Superior temporal gyrus (tissue), 1 donor: ENCODE measurements around the gene WNT16.
"Not testable (repeated sequence)": the region's sequence is repeated elsewhere in the genome, so short reads cannot be mapped to it uniquely, and the experiment has no call there.

Source experiments
- DNase-seq: peaks from one replicate; pipeline ENCODE4 v3.0.0-alpha.2; 2016; ENCODE audit errors: extremely low spot score

Gene WNT16

DNA sequence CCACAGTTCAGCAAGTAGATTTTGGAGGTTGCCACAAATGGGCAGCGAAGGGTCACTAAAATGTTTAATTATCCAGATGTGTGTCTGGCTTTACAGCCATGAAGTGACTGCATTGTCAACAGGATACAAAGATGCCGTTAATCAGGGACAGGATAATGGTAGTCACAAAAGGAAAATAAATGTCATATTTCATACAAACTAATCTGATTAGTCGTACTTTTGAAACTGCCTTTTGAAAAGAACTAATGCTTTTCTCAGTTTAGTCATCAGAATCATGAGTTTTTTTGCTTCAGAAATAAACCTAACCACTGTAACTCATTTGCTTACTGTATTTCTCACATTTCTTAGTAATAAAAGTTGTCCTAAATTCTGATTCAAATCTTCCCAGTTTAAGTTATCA, 22.2 kb upstream of the WNT16 start:
- DNase-seq: no peak

DNA sequence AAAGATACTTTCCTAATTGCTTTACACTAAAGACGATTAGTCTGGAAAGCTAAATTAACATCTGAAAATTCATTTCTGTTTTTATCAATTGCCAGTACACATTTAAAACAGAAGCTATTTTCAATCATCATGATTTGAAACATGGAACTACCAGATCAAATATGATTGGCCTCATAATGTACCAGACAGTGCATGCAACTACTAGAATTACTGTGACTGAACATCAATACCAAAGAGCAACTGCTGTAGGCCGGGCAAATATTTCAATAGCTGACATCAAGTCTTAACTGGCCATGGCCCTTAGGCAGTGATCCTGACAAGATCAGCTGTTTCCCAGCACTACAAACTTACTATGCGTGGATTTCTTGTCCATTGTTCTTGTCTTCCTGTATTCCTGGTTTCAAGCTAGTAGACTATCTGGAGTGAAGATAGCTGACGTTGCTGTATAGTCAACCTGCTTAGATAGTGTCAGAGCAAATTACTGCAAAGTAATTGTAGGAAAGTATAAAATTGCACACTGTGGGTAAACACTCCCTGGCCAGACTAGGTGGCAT, 21.7 kb upstream of the WNT16 start:
- no peak for DNase-seq

DNA sequence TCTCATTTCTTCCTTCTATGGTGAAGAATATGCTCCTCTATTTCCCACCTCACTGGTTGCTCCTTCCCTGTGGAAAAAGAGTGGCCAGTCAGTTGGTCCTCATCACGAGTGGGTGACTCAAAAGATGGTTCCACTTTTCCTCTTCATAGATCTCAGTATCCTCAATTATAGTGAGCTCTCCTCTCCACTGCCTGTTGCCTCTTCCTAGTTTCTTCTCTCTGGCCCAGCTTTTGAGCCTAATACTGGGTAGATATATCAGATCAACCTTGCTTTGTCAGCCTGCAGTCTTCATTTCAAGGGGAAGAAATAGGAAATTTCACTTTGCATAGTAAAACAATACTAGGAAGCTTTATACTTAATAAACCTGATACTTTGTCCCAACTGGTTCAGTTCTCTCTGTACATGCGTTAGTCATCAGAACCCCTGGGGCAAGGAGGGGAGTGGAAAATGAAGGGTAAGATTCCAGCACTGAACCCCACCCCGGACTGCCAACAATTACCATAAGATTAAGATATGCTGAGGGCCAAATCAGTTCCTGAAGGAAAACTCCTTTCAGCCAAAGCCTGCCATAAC, 15.5 kb upstream of the WNT16 start:
- DNase-seq: no peak

DNA sequence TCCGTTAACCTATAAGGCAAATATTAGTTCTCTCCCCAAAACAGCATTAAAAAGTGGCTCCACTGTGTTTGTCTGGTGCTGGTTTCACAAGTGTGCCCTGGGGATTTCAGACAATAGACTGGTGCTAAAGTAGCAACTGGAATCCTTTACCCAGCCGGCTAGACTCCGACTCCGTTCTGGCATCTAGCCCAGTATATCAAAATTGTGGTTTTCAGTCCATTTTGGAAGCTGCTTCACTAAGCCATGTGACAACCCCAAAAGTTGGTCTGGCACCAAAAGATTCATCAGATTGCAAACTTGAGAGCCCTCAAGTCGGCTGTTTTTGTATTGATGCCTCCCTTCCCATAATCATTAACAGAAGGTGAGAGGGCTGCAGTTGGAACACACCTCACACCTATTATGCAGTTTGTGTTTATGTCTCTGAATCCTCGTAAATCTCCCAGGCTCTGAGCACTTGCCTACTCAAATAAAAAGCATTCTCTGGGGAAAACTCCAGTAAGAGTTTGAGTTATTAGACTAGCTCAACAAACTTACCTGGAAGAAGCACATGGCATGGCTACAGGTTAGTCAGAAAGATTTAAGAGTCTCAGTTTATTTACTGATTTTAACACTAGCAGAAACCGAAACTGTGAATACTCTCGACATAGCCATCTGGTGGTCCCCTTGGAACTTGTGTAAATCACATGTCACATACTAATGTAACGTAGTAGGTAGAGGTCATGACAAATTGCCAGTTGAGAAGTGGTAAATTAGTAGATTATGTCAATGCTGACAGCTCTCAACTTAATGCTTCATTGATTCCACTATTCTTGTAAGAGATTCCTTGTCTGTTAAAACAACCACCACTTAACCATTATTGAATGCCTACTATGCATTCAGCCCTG, 14.8 kb upstream of the WNT16 start:
- DNase-seq: no peak

DNA sequence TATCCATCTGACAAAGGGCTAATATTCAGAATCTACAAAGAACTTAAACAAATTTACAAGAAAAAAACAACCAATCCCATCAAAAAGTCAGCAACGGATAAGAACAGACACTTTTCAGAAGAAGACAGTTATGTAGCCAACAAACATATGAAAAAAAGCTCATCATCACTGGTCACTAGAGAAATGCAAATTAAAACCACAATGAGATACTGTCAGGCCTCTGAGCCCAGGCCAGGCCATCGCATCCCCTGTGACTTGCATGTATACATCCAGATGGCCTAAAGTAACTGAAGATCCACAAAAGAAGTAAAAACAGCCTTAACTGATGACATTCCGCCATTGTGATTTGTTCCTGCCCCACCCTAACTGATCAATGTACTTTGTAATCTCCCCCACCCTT, 13.6 kb upstream of the WNT16 start:
- not testable (repeated sequence) for DNase-seq

DNA sequence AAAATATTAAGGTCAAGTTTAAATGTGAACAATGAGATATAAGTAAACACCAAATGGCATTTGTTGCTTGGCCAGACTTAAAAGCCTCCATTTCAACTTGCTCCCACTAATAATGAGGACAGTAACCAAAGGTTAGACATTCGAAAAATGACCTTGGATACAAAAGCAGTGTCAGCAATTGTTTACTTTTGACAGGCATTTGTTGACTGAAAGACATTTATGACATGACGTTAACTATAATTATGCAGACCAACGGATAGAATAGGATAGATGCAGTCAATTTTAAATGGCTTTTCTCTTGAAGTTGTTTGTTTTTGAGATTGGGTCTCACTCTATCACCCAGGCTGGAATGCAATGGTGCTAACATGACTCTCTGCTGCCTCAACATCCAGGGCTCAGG, 6.3 kb upstream of the WNT16 start:
- no peak for DNase-seq

DNA sequence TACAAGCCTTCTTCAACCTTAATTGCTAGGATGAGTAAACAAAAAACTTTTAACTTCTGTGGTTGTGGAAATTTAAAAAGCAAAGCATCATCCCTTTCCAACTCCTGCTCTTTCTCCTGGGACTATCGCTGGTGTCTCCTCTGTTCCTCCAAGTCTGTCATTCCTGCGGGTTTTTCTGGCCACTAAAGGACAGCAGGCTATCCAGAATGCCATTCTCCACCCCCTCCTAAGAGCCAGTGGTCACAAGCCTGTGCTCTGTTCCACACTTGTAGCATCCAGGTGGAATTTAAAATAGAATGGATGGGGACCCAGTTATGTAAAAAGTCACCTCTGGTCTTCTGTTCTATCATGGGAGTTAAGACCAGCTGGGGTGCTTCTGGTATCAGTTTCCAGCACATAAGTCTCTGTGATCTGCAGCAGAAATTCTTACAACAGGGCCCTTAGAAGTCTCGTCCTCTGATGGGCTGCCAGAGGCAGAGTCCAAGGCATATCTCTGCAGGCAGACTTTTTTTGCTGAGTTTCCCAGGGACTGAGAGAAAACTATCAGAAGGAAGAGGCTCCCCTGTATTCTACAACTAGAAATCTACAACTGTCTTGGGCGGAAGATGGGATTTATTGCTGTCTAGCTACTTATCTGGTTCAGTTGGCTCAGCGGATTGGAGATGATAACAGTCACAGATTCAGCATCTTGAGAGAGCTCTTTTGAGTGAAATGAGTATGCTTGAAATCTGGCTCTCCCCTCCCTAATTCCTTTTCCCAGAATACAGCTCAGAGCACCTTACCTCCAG, 5.1 kb upstream of the WNT16 start:
- no peak for DNase-seq

DNA sequence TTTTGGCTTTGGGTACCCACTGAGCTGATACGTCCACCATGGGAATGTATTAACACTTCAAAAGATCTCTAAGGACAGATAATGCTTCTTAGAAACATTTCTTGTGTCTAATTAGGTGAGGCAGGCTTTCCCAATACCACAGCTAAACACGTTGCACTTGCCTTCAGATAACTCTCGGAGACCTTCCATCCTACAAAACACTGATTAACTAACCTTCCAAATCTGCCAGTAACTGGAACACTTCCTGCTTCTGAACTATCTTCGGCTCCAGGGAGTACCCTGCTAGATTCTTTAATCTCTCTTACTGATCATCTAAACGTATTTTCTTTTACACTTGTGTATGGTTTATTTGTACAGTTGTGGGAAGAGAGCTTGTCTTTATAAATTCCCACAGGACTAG, 1.1 kb upstream of the WNT16 start:
- DNase-seq: no peak

DNA sequence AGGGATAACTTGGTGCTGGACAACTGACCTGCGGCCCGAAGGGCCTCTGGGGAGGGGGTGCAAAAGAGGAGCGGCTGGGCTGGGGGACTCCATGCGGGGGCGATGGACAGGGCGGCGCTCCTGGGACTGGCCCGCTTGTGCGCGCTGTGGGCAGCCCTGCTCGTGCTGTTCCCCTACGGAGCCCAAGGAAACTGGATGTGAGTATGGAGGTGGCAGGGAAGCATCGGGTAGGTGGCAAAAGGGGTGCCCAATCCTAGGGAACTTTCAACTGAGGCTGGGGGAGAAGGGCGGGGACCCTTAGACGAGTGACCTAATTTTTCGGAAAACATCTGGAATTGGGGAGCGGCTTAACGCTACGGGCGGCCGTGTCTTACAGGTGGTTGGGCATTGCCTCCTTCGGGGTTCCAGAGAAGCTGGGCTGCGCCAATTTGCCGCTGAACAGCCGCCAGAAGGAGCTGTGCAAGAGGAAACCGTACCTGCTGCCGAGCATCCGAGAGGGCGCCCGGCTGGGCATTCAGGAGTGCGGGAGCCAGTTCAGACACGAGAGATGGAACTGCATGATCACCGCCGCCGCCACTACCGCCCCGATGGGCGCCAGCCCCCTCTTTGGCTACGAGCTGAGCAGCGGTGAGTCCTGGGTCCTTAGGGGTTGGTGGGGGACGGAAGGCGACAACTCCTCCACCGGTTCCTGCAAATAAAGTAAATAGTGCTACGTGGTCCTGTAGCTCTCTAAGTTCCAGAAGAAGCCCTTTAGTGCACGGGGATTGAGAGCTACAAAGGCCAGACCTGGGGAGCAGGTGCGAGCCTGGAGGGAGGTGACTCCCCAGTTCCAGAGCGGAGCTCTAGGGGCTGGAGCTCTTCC, 622 bp downstream of the WNT16 start:
- no peak for DNase-seq

DNA sequence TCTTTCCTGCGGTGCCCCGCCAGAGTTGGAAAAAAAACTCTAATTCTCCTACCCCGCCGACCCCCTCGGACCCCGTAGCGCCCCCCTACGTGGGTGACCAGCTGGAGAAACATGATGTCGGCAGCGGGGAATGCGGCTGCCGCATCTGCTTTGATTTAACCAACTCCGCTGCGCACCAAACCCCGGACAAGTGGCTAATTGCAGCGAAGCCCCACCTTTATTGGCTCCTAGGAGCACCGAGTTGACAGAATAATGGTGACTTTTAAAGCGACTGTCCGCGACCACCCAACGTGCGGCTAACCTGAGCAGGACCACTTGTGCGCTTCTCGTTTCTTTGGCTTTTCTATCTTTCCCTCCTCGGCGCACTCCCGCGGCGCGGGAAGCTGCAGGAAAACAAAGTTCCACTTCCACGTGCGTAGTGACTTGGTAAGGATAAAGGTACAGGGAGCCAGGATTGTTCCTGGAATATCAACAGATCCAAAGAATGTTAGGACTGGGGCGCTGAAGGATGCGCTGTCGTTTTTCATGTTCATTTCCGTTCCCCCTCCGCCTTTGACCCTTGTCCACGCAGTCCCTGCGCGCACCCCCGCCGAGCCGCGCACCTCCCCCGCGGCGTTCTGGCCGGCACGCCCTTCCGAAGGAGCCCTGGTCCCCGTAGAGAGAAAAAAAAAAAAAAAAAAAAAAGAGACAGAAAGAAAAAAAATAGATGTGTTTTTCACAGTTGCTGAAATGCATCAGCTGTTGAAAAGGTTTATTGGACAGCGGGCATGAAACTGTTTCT, 1.4 kb downstream of the WNT16 start:
- DNase-seq: no peak

DNA sequence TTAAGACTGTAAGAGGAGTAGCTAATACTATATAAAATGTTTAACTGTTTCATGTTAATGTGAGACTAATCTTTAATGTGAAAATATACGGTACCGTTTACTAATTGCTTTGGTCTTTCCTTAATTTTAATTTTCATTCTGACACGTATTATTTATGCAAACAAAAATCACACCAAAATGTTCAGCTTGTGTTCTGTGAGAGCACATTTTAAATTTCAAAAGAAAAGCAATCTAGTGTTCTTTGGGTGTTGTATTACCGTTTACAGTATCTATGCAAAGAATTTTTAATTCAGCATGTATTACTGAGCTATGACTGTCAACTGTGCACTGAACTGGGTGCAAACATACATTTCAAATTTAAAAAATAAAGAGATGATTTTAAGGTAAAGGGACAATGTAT, 2.2 kb downstream of the WNT16 start:
- no peak for DNase-seq

DNA sequence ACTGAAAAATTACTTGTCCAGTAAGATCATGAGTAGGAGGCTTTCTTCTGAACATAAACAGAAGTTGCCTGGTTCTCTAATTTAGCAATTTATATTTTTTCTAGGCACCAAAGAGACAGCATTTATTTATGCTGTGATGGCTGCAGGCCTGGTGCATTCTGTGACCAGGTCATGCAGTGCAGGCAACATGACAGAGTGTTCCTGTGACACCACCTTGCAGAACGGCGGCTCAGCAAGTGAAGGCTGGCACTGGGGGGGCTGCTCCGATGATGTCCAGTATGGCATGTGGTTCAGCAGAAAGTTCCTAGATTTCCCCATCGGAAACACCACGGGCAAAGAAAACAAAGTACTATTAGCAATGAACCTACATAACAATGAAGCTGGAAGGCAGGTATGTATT, 2.8 kb downstream of the WNT16 start:
- DNase-seq: no peak

DNA sequence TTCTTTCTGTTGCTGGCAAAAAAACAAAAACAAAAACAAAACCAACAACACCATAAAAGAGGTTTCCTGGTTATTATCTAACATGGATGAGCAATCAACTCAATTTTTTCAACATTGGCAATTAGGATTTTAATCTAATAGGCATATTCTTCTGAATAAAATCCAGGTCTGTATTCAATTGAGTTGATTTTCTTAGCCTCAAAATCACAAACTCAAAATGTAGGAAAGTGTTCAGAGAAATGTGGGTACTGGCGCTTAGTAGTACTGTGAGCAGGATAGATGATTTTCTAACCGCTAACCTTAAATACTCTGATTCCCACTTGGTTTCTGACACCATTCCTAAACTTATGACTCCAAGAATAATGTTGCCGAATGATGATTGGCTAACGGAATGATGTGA, 5.6 kb downstream of the WNT16 start:
- DNase-seq: no peak

DNA sequence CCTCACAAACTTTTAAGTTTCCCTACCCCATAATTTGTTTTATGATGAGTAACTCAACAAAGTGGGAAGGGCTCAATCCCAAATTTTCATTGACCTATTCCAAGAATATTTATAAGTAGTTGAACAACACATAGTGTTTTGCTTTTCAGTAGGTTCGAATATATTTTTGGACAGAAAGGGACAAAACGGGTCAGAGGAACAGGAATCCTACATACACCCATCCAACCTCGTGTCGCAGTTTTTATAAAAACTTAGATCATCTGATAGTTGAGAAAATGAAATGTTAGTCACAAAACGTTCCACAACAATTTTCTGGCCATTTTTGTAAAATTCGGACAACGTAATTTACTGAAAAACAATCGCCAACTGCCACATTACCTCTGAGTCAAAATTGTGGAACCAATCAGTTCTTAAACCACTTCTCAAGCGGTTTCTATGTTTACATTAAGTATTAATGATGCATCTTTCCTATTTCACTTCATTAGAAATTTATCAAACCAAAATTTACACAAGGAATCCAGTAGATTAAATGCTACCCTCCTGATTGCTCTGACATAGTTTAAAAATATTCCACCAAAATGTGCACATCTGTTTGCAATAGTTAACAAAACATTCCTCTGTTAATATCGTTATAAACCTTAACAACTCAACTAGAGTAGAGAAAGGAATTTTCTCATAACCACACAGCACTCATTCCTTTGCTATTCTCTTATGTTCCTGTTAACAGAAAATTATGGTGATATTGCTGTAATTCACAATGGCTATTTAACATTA, 6.3 kb downstream of the WNT16 start:
- DNase-seq: no peak

DNA sequence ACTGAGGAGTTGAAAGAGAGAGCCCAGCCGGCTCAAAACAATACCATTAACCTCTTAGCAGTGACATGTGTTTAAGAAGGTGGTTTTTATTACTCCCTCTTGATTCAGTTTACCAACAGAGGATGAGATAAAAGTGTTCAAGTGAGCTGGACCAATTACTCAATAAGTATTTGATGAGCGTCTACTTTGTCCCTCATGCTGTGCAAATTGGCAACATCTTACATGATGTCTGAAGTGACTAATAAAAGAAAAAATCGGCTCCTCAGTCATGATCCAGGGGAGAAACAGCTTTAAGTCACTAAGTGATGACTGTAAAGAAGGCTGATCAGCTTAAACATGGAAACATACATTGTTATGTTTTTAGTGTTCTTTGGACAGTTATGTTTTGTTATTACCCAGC, 7.8 kb downstream of the WNT16 start:
- DNase-seq: no peak

DNA sequence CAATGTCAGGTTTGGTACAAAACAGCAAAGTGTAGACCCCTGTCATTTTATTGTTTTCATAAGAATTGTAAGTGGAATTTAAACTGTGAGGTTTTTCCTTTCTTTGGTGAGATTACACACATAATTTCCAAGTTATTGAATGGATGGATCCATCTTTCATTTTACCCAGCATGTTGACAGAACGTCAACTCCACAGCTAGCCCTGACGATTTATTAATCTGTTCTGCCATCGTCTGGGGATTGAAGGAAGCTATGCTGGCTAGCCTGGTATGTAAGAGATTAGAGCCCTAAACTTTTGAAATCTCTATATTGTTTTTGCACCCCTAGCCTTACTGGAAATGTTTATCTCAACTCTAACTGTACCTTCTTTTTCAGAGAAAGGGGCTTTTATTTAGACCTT, 8.6 kb downstream of the WNT16 start:
- no peak for DNase-seq

DNA sequence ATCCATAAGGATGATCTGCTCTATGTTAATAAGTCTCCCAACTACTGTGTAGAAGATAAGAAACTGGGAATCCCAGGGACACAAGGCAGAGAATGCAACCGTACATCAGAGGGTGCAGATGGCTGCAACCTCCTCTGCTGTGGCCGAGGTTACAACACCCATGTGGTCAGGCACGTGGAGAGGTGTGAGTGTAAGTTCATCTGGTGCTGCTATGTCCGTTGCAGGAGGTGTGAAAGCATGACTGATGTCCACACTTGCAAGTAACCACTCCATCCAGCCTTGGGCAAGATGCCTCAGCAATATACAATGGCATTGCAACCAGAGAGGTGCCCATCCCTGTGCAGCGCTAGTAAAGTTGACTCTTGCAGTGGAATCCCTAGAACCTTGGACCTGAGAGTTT, 10.3 kb downstream of the WNT16 start:
- no peak for DNase-seq

DNA sequence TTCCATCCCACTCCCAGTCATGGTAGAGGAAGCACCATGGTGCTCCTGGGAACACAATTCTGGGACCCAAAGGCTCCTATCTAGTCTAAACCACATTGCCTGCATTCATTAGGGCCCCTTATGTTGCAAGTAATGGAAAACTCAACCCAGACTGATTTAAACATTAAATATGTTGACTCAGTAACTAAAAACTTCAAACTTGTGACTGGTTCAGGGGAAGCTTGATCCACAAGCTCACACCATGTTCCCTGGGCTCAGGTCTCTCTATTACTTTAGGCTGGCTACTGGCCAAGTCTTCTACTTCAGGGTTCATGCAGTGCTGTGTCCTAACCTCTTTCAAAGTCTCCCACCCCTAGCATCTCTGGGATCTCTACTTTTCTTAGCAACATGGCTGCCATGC, 13.1 kb downstream of the WNT16 start:
- DNase-seq: no peak

DNA sequence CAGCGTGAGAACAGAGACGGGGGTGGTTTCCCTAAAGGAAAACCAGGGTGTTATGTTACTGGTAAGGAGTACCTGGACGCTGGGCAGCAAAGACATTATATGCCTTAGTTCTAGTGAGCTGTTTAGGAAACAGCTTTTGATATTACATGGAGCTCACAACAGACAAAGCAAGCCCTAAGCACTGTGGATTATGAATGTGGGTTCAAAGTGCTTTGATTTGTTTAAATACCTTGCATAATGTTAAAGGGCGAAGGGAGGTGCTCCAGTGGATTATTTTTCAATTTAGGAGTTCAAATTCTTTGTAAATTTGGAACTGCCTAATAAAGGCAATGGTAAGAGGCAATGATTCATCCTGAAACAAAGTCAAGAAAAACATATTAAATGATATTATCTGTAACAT, 13.8 kb downstream of the WNT16 start:
- no peak for DNase-seq

DNA sequence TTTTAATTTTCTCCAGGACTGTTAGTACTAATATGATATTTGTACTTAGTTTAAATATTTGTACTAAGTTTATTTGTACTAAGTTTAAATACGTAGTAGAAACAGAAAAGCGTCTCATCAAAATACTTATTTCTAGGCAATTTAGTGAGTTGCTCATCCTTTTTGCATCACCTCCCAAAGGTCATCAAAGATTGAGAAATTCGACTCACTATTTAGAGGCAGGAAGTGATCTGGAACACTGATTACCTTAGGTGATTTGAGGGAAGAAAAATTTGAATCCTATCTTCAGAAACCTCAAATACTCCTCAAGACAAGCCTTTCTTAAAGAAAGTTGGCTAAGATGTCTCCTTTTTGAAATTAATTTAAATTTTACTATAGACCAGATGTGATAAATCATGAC, 14.5 kb downstream of the WNT16 start:
- no peak for DNase-seq
